Mammary epithelial cell (primary cell): ENCODE results near the gene KRTAP9-4.

Source experiments
- CTCF ChIP-seq, 2 donors: IDR thresholded peaks in 1 of 2; conservative IDR thresholded peaks in 1 of 2; 2 replicates each; pipeline ENCODE4 v1.5.1; 2011 to 2012; ENCODE audit warnings: inconsistent platforms in 2 of 2, low read length in 2 of 2, mild to moderate bottlenecking in 2 of 2, control low read depth in 1 of 2, low read depth in 1 of 2; ENCODE audit not compliant: insufficient read depth in 1 of 2; ENCODE audit errors: extremely low read depth in 1 of 2
- EZH2 ChIP-seq: IDR thresholded peaks from 2 replicates; pipeline ENCODE4 v1.6.1; 2012; ENCODE audit warnings: low read length, inconsistent platforms, borderline replicate concordance

DNA sequence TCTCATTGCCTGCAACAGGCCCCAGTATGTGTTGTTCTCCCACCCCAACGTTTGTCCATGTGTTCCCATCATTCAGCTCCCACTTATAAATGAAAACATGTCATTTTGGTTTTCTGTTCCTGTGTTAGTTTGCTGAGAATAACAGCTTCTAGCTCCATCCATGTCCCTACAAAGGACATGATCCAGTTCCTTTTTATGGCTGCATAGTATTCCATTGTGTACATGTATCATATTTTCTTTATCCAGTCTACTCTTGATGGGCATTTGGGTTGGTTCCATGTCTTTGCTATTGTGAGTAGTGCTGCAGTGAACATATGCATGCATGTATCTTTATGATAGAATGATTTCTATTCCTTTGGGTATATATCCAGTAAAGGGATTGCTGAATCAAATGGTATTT, 33.8 kb upstream of the KRTAP9-4 start:
- TF ChIP-seq EZH2 (no peak), CTCF (conservative IDR thresholded peaks at IDR 0.05 in 1 of 2, IDR thresholded peaks at IDR 0.05 in 1 of 2; ENCODE audit: extremely low read depth in 1 of 2, insufficient read depth in 1 of 2, low read depth in 1 of 2, low read length in 2 of 2) (no peak)
